Activated CD8-positive, alpha-beta memory T cell treated with anti-CD3 and anti-CD28 coated beads, Interleukin-2, amount 50 U/mL, for 24 hours (primary cell): Measurements from ENCODE around the gene LPP.
A peak's percentile ranks its signal among the peaks of the same experiment; 100 is the strongest.

Experiments
- DNase-seq: peaks from one replicate; pipeline ENCODE4 v3.0.0-alpha.2; 2020; ENCODE audit errors: extremely low read depth

Gene LPP

DNA sequence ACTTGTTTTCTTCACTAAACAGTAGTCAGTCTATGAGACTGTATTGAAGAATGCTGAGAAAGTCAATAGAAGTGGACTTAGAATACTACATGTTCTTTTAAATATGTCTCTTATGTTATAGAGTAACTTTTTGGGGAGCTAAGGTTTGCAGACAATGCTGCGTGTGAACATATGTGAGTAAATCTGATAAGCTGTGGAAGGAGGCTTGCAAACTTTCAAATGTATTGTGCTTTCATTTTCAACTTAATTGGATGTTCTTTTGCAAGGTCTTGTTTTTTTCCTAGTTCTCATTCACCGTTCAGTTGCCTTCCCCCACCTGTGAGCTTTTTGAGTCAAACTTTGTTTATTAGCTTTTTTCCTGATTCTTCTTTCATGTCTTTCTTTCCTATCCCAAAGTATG lies 176.2 kb downstream of the LPP start:
- no peak for DNase-seq

DNA sequence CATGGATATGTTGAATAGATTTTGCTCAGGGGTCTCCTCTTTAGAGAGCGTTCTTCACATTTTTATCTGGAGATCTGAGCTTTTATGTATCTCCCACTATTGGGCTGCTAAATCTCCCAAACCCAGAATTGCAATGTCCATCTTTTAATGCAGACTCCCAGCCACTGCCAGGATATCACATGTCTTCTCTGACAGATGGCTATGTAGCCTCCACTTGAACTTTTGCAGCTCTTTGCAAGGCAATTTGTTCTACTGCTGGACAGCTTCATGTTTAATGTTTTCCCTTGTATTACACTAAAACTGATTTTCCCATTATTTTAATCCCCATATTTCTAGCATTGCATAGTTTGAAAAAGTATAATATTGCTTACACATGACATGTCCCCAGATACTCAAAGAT lies 177.2 kb downstream of the LPP start:
- DNase-seq = no peak

- DNase-seq = no peak
These were observed 178.1 kb downstream of the LPP start for GRCh38 chr3:188332085-188332484.

GRCh38 chr3:188335656-188336055 lies 181.7 kb downstream of the LPP start:
- DNase-seq = no peak

DNA sequence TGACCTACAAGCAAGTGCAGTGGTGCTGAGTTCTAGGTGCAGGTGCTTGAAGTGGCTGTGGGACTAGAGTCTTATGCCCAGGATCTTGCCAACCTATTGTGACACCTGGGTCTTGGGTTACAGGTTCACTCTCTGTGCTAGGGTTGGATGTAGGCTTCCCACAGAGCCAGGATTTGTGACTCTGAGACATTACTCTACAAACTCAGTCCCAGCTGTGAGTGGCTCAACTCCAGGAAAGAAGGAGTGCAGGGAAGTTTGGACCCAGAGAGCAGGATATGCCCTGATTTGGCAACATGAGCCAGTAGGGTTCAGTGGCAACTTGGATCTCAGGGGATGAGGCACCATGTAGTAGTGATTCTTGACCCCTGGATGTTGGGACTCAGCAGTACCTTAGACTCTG lies 182.2 kb downstream of the LPP start:
- DNase-seq = no peak

GRCh38 chr3:188337232-188337631 lies 183.3 kb downstream of the LPP start:
- no peak for DNase-seq

- no peak for DNase-seq
These were observed 184.1 kb downstream of the LPP start for GRCh38 chr3:188338086-188338485.

DNA sequence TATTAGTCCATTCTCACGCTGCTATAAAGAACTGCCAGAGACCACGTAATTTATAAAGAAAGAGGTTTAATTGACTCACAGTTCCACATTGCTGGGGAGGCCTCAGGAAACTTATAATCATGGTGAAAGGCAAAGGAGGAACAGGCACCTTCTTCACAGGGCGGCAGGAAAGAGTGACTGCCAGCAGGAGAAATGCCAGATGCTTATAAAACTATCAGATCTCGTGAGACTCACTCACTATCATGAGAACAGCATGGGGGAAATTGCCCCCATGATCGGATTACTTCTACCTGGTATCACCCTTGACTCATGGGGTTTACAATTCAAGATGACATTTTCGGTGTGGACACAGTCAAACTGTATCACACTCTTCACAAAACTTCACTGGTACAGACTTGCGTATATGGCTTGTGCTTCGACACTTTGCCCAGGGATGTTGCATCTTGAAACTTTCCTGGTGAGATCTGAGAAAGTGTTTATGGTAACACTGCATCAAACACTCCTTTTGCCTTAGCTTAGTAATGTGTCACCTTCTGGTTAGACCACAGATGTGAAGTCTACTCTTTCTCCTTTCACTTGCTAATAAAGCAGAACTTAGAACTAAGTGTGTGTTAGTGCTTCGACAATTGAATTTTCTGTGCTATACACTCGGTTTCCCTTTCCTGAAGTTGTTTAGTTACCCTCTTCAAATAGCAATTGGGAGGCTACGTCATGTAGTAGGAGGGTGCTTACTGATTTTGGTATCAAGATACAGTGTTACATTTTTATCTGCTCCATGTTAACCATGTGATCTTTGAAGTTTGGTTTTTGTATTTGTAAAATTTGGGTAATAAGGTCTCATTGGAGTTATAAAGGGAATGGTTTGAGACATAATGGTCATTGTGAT lies 185.7 kb downstream of the LPP start:
- peak; percentile 29 for DNase-seq

DNA sequence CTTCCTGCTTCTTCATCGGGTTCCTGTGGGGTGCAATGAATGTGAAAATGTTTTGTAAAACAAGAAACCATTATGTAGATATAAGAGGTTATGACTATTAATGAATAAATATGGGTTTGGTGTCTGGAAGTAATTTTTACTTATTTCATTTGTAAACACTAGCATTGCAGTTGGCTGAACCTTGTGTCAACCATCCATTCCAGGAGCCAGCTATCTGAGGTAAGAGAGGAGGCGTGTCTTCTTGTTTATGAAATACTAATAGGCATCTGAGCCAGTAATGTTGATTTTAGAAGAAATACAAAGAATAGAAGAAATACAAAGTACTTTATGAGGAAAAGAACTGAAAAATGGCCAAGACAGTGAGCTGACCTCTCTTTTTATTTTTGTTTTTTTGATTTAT lies 187.5 kb downstream of the LPP start:
- no peak for DNase-seq

DNA sequence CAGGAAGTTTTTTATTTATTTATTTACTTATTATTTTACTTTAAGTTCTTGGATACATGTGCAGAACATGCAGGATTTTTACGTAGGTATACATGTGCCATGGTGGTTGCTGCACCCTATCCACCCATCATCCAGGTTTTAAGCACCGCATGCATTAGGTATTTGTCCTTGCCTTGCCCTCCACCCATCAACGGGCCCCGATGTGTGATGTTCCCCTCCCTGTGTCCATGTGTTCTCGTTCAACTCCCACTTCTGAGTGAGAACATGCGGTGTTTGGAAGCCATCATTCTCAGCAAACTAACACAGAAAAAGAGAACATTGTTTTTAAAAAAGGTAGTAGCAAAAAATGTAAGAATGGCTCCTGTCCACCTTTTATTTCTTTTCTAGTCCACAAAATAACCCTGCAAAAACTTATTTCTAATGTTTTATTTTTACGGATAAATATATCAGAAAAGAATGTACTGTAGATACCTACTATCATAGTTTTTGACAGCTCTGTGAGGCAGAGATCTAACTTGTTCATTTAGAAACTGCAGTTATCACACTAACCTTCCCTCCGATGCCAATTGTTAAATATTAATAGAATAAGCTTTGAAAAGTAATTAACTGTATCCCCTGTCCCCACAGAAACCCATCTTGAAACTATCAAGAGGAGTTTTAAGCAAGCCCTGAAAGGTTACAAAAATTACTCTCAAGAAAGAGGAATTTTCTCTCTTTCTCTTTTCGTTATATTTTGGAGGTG lies 189.2 kb downstream of the LPP start:
- DNase-seq = no peak

- no peak for DNase-seq
These were observed 189.9 kb downstream of the LPP start for GRCh38 chr3:188343894-188344293.

DNA sequence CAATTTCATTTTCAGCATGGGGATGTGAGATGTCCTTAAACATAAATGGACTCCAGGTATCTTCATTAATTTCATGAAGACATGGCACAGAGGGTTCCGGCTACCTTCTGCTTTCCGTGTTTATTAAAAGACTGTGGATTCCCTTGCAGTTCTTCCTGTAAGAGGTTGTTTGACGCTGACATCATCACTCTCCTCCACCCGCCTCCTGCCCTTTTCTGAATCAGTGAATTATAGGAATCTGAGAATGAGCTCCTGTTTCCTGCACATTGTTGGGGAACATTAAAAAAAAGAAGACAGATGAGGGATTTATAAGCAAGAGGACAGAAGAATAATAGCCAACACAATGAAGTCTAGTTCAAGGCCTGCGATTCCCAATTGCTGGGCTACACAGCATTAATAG lies 191.3 kb downstream of the LPP start:
- no peak for DNase-seq

GRCh38 chr3:188348435-188349244 lies 194.7 kb downstream of the LPP start:
- DNase-seq = no peak

DNA sequence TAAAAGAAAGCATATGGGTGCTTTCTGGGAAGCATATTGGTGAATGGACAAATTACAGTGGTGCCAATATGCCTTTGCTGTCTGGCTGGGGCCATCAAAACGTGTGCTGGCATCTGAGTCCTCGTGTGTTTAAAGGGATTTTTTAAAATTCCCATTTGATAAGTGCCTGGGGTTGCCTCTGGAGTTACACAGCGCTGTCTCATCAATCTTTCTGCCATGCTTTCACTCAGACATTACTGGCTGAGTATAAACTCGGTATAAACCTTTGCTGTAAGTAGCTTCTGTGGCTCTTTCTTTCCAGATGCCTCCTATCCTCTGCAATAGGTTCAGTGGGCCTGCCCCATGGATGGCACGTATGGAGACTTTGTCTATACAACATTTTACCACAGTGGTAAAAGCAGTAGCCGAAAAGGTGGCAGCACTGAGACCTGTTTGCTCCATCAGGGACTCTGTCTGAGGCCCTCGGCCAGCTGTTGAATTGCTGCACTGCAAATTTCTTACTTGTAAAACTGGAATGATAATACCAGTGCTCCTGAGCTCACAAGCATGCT lies 195.5 kb downstream of the LPP start:
- no peak for DNase-seq

DNA sequence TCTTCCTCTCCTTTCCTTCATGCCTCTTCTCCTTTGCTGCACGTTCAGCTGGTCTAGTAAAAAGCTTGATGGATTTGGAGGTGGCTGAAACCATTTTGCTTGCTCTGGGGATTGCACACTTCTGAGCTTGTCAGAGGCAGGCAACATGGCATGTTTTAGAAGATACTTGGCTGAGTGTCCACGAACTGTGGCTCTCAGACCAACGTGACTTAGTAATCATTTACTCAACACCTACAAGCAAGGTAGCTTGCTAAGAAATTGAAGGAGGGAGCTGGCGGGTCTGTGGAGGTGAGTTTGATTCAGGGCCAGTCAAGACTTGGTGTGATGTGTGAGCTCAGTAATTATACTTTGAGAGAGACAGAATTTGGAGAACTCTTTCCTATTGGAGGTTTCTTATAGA lies 196.0 kb downstream of the LPP start:
- DNase-seq = no peak

DNA sequence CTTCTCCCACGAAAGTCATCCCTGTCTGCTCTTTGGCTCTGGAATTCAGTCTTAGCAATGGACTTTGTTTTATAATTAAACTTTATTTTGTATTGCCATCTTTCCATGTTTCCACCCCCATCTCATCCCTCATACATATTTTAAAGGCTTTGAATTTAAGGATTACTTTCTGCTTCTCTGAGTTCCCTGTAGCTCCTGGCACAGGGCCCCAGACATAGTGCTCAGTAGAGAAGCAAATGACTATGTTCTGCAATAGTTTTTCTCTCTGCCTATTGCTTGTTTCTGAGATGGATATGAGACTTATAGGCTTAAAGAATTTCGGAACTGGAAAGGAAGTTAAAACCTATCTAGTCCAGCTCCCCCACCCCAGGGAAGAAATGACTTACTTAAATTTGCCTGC lies 197.0 kb downstream of the LPP start:
- no peak for DNase-seq

DNA sequence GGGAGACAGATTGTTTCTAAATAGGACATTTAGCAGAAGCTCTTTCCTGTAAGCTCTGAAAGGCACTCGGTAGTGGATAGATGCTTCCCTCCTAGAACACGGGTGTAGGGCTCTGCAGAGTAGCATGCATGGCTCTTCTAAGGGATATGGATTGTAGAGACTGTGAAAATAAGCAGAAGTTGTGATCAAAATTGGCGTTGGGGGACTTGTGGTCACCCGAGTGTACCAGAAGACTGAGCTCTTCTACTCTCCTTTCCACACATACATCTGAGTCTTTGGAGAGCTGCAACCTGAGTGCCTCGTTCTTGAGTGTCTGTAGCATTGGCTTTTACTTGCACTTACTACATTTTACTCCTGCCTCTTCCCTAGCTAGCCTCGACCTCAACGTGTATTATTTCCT lies 197.7 kb downstream of the LPP start:
- no peak for DNase-seq

- DNase-seq = no peak
These were observed 198.4 kb downstream of the LPP start for GRCh38 chr3:188352196-188352927.

DNA sequence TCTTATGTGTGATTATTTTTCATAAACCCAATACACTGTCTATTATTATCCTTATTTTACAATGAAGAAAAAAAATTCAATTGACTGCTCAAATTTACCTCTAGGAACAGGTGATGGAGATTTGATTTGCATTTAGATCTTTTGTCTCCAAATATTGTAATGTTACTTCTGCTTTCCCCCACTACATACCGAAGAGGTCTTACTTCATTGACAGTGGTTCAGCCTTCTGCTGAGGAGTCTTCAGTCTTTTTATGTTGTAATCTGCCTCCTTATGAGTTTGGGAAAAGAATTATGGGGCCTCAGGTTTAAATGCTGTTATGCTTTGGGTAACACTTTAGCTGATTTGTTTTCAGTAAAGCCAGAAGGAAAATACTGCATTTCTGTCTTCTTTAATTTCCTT lies 199.5 kb downstream of the LPP start:
- DNase-seq = no peak

- no peak for DNase-seq
These were observed 205.0 kb downstream of the LPP start for GRCh38 chr3:188358787-188359493.
